B cell (primary cell): Measurements from ENCODE around the gene ARMC10.
"Not testable (repeated sequence)": the region's sequence is repeated elsewhere in the genome, so short reads cannot be mapped to it uniquely, and the experiment has no call there.

ENCODE experiments used
- EZH2 ChIP-seq: IDR thresholded peaks from 2 replicates; pipeline ENCODE4 v1.6.1; 2012; ENCODE audit warnings: borderline replicate concordance, low read depth, mild to moderate bottlenecking, moderate library complexity, low read length; ENCODE audit not compliant: insufficient read depth, poor library complexity, severe bottlenecking
- TF ChIP-seq, protein P1 (sequence below): fragments of 200-600 bp; IDR thresholded peaks from one replicate; pipeline ENCODE4 v1.8.0; 2022; ENCODE audit warnings: antibody characterized with exemption, mild to moderate bottlenecking

DNA sequence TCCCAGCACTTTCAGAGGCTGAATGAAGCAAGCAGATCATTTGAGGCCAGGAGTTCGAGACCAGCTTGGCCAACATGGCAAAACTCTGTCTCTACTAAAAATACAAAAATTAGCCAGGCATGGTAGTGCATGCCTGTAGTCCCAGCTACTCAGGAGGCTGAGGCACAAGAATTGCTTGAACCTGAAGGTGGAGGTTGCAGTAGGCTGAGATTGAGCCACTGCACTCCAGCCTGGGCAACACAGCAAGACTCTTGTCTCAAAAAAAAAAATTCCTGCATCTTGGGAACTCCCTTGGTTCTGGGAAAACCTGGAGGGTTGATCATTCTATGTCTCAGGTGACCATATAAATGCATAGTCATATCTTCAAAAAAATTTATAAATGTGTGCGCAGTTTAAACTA, 69.8 kb downstream of the ARMC10 start:
- TF ChIP-seq, protein P1, sequence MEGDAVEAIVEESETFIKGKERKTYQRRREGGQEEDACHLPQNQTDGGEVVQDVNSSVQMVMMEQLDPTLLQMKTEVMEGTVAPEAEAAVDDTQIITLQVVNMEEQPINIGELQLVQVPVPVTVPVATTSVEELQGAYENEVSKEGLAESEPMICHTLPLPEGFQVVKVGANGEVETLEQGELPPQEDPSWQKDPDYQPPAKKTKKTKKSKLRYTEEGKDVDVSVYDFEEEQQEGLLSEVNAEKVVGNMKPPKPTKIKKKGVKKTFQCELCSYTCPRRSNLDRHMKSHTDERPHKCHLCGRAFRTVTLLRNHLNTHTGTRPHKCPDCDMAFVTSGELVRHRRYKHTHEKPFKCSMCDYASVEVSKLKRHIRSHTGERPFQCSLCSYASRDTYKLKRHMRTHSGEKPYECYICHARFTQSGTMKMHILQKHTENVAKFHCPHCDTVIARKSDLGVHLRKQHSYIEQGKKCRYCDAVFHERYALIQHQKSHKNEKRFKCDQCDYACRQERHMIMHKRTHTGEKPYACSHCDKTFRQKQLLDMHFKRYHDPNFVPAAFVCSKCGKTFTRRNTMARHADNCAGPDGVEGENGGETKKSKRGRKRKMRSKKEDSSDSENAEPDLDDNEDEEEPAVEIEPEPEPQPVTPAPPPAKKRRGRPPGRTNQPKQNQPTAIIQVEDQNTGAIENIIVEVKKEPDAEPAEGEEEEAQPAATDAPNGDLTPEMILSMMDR, result not testable (repeated sequence)
- not testable (repeated sequence) for TF ChIP-seq EZH2
